DOHH2 (cell line): ENCODE data around the gene FBXO38.

ENCODE experiments used
- H3F3A ChIP-seq: fragments of 200-600 bp; sonication (generic), shearing (Covaris generic); 2 replicates; pipeline ENCODE4 v1.6.0; 2016; ENCODE audit warnings: antibody characterized with exemption, mild to moderate bottlenecking; ENCODE audit not compliant: control insufficient read depth, insufficient read depth
- H3K27ac ChIP-seq: fragments of 200-600 bp; sonication (generic); 2 replicates; pipeline ENCODE4 v1.5.1; 2014; ENCODE audit warnings: low read depth, mild to moderate bottlenecking, low read length, moderate library complexity
- H3K27me3 ChIP-seq: fragments of 200-600 bp; sonication (generic); 2 replicates; pipeline ENCODE4 v1.6.1; 2014; ENCODE audit warnings: mild to moderate bottlenecking, low read length, mixed read lengths; ENCODE audit not compliant: control insufficient read depth
- H3K36me3 ChIP-seq: fragments of 200-600 bp; sonication (generic); 2 replicates; pipeline ENCODE4 v1.6.1; 2014; ENCODE audit warnings: mild to moderate bottlenecking, low read length, moderate library complexity, mixed read lengths; ENCODE audit not compliant: control insufficient read depth
- H3K4me1 ChIP-seq: fragments of 200-600 bp; sonication (generic); 2 replicates; pipeline ENCODE4 v1.6.1; 2014; ENCODE audit warnings: mild to moderate bottlenecking, low read length, mixed read lengths; ENCODE audit not compliant: control insufficient read depth
- H3K4me2 ChIP-seq: fragments of 200-600 bp; sonication (generic); 2 replicates; pipeline ENCODE4 v1.6.0; 2014; ENCODE audit warnings: mild to moderate bottlenecking, low read length, moderate library complexity
- H3K4me3 ChIP-seq: fragments of 200-600 bp; sonication (generic); 2 replicates; pipeline ENCODE4 v1.5.1; 2014; ENCODE audit warnings: mild to moderate bottlenecking, low read length, mixed read lengths
- H3K79me2 ChIP-seq: fragments of 200-600 bp; sonication (generic); 2 replicates; pipeline ENCODE4 v1.6.1; 2014; ENCODE audit warnings: mild to moderate bottlenecking, low read length, mixed read lengths; ENCODE audit not compliant: control insufficient read depth
- H3K9me2 ChIP-seq: fragments of 200-600 bp; sonication (generic); replicated peaks from 2 replicates; pipeline ENCODE4 v1.6.1; 2014; ENCODE audit warnings: mild to moderate bottlenecking, low read length, mixed read lengths; ENCODE audit not compliant: control insufficient read depth
- H3K9me3 ChIP-seq: fragments of 200-600 bp; sonication (generic); 2 replicates; pipeline ENCODE4 v1.6.1; 2014; ENCODE audit warnings: antibody characterized with exemption, low read length, mixed read lengths; ENCODE audit not compliant: control insufficient read depth, insufficient read depth
- H4K20me1 ChIP-seq: fragments of 200-600 bp; sonication (generic); 2 replicates; pipeline ENCODE4 v1.6.0; 2014; ENCODE audit warnings: low read depth, mild to moderate bottlenecking, antibody characterized with exemption, low read length, moderate library complexity; ENCODE audit not compliant: control insufficient read depth, insufficient read depth
- CTCF ChIP-seq: fragments of 200-600 bp; sonication (generic); IDR thresholded peaks from one replicate; pipeline ENCODE4 v1.5.1; 2014; ENCODE audit warnings: antibody characterized with exemption, mild to moderate bottlenecking, low read depth, low read length; ENCODE audit not compliant: poor library complexity, severe bottlenecking
- EZH2phosphoT487 ChIP-seq: fragments of 200-600 bp; sonication (generic); IDR thresholded peaks from 2 replicates; pipeline ENCODE4 v1.6.1; 2017; ENCODE audit warnings: borderline replicate concordance, mild to moderate bottlenecking, antibody characterized with exemption, low read length, moderate library complexity, mixed read lengths

Gene FBXO38

GRCh38 chr5:148414833-148415232, 31.1 kb downstream of the FBXO38 start:
- Histone ChIP-seq H3K36me3 (peaks cover 92% of the 10 kb centered on the region), H4K20me1 (no peaks in the 10 kb centered on the region), H3K9me2 (no peaks in the 10 kb centered on the region), H3K27me3 (no peaks in the 10 kb centered on the region), H3K27ac (no peak overlapping the region), H3K9me3 (no peaks in the 10 kb centered on the region), H3F3A (no peaks in the 10 kb centered on the region), H3K4me3 (no peak overlapping the region), H3K4me2 (no peak overlapping the region), H3K4me1 (no peaks in the 10 kb centered on the region), H3K79me2 (no peaks in the 10 kb centered on the region)
- TF ChIP-seq CTCF: no peak
- no peak for TF ChIP-seq EZH2phosphoT487

DNA sequence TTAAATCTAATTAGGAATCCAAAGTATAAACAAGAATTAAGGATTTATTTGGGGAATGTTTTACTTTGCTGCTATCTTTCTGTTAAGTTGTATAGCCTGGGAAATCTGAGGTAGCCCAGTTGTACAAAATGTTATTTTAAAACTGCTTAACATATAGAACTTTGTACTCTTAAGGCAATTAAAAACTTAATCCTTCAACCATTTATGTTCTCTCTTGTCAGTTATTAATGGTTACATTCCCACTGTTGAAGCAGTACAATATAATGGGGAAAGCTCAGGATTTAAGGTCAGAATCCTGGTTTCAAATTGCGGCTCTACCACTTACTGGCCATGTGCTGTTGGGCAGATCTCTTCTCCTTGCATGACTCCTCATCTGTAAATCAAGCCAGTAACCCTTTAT, 32.7 kb downstream of the FBXO38 start:
- Histone ChIP-seq H4K20me1 (no peaks in the 10 kb centered on the region), H3K79me2 (no peaks in the 10 kb centered on the region), H3K27ac (no peak overlapping the region), H3K4me1 (no peaks in the 10 kb centered on the region), H3K4me3 (no peak overlapping the region), H3K27me3 (no peaks in the 10 kb centered on the region), H3K9me2 (no peaks in the 10 kb centered on the region), H3K4me2 (no peak overlapping the region), H3F3A (no peaks in the 10 kb centered on the region), H3K9me3 (no peaks in the 10 kb centered on the region), H3K36me3 (peaks cover 81% of the 10 kb centered on the region)
- TF ChIP-seq EZH2phosphoT487: no peak
- TF ChIP-seq CTCF: no peak

DNA sequence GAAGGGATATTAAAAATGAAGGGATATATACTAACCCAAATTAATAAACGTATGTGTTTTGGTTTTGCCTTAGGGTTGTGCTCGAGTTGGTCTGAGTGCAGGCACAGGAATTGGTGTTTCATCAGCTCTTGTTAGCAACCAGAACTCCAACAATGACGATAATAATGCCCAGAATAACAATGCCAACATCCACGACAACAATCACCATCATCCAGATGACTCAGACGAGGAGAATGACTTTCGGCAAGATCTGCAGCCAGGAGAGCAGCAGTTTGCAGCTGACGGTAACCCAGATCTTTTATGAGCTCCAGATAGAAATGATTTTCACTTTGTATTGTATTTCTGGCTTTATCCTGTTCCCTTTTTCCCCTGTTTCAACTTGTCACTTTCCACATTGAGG, 33.2 kb downstream of the FBXO38 start:
- TF ChIP-seq CTCF (no peak), EZH2phosphoT487 (no peak)
- Histone ChIP-seq H4K20me1 (no peaks in the 10 kb centered on the region), H3F3A (no peaks in the 10 kb centered on the region), H3K9me2 (no peaks in the 10 kb centered on the region), H3K4me3 (no peak overlapping the region), H3K27ac (no peak overlapping the region), H3K4me2 (no peak overlapping the region), H3K27me3 (no peaks in the 10 kb centered on the region), H3K79me2 (no peaks in the 10 kb centered on the region), H3K9me3 (no peaks in the 10 kb centered on the region), H3K4me1 (no peaks in the 10 kb centered on the region), H3K36me3 (peaks cover 82% of the 10 kb centered on the region)

GRCh38 chr5:148418511-148418910, 34.8 kb downstream of the FBXO38 start:
- H3K4me2 ChIP-seq: no peak overlapping the region
- H3K4me3 ChIP-seq: no peak overlapping the region
- H3K27ac ChIP-seq: no peak overlapping the region
- H3K9me2 ChIP-seq: no peaks in the 10 kb centered on the region
- H3K4me1 ChIP-seq: no peaks in the 10 kb centered on the region
- H3K9me3 ChIP-seq: no peaks in the 10 kb centered on the region
- H3K36me3 ChIP-seq: peaks cover 82% of the 10 kb centered on the region
- H3K27me3 ChIP-seq: no peaks in the 10 kb centered on the region
- H3F3A ChIP-seq: no peaks in the 10 kb centered on the region
- no peak for TF ChIP-seq EZH2phosphoT487
- TF ChIP-seq CTCF: no peak
- H4K20me1 ChIP-seq: no peaks in the 10 kb centered on the region
- H3K79me2 ChIP-seq: no peaks in the 10 kb centered on the region
